ENCODE results near the gene ATM.
"Not testable (repeated sequence)": the region's sequence is repeated elsewhere in the genome, so short reads cannot be mapped to it uniquely, and the experiment has no call there.

Gene ATM

DNA sequence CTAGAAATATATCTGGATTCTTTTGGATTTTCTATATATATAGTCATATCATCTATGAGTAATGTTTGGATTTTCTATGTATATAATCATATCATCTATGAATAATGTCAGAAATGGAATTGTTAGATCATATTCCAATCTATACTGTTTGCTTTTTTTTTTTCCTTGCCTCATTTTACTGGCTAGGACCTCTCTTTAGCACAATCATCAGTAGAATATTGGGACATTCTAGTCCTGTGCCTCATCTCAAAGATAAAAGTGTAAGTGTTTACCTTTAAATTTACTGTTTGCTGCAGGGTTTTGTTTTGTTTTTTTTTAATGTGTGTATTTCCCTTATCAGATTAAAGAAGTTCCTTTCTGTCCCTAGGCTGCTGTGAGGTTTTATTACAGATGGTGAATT lies 147.4 kb downstream of the ATM start:
- Histone ChIP-seq H2AK5ac (ENCODE audit: low read length, severe bottlenecking) (no peak overlapping the region), H3K36me3 (ENCODE audit: control insufficient read depth in 1 of 2, insufficient read depth in 2 of 2, low read depth in 1 of 2, low read length in 2 of 2) (peaks cover 0 to 34% of the 10 kb centered on the region in 2 experiments), H3K9me3 (ENCODE audit: control insufficient read depth, low read length) (peaks cover 3% of the 10 kb centered on the region), H4K91ac (ENCODE audit: low read length) (no peak overlapping the region), H3K14ac (ENCODE audit: low read length in 2 of 2) (no peak overlapping the region), H3K23ac (ENCODE audit: low read length in 2 of 2) (no peak overlapping the region), H3K27ac (ENCODE audit: low read length, poor library complexity, severe bottlenecking) (no peak overlapping the region), H3K4ac (ENCODE audit: low read depth in 1 of 2, low read length in 2 of 2) (no peak overlapping the region), H3K79me1 (replicated peaks; ENCODE audit: low read length, poor library complexity, severe bottlenecking) (no peaks in the 10 kb centered on the region), H3K4me2 (ENCODE audit: low read length, poor library complexity, severe bottlenecking) (no peak overlapping the region), H3K4me1 (ENCODE audit: control insufficient read depth, insufficient read depth, low read depth, low read length) (no peaks in the 10 kb centered on the region), H4K8ac (ENCODE audit: low read length) (no peak overlapping the region), H2BK5ac (ENCODE audit: low read depth, low read length, poor library complexity, severe bottlenecking) (no peak overlapping the region), H3K27me3 (ENCODE audit: control insufficient read depth in 1 of 2, insufficient read depth in 1 of 2, low read length in 2 of 2) (no peaks in the 10 kb centered on the region), H3K9ac (ENCODE audit: low read length) (no peak overlapping the region), H3K4me3 (ENCODE audit: insufficient read depth in 1 of 2, low read depth in 1 of 2, low read length in 2 of 2) (no peak overlapping the region), H2BK120ac (ENCODE audit: low read depth, low read length) (no peak overlapping the region), H2AFZ (ENCODE audit: low read depth, low read length) (no peak overlapping the region), H2BK12ac (ENCODE audit: low read length in 2 of 2) (no peak overlapping the region), H3K18ac (ENCODE audit: low read depth in 1 of 2, low read length in 2 of 2) (no peak overlapping the region), H2BK15ac (ENCODE audit: low read depth, poor library complexity, severe bottlenecking) (no peak overlapping the region)
- DNase-seq = no peak

DNA sequence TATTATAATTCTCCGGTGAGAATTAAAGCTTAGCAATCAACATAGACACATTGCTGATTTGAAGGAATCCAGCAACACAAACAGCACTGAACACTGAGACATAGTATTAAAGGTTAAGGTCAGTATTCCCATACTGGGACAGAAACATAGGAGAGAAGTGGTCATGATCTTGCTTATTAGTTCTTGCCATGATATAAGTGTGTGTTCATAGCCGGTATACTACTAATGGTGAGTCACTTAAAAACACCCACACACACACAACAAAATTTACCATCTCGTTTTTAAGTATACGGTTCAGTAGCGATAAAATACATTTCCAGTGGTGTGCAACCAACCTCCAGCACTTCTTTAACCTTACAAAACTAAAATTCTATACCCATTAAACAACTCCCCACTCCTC lies 148.1 kb downstream of the ATM start:
- H3K36me3 ChIP-seq (ENCODE audit: control insufficient read depth in 1 of 2, insufficient read depth in 2 of 2, low read depth in 1 of 2, low read length in 2 of 2) = peaks cover 0 to 28% of the 10 kb centered on the region in 2 experiments
- no peak overlapping the region for H4K91ac ChIP-seq (ENCODE audit: low read length)
- no peaks in the 10 kb centered on the region for H3K4me1 ChIP-seq (ENCODE audit: control insufficient read depth, insufficient read depth, low read depth, low read length)
- no peak overlapping the region for H2BK15ac ChIP-seq (ENCODE audit: low read depth, poor library complexity, severe bottlenecking)
- no peak overlapping the region for H3K4me2 ChIP-seq (ENCODE audit: low read length, poor library complexity, severe bottlenecking)
- DNase-seq = no peak
- no peak overlapping the region for H2BK5ac ChIP-seq (ENCODE audit: low read depth, low read length, poor library complexity, severe bottlenecking)
- 71% methylated on average over 4 of the region's 5 CpGs for WGBS
- no peaks in the 10 kb centered on the region for H3K27me3 ChIP-seq (ENCODE audit: control insufficient read depth in 1 of 2, insufficient read depth in 1 of 2, low read length in 2 of 2)
- H3K9me3 ChIP-seq (ENCODE audit: control insufficient read depth, low read length) = peaks cover 3% of the 10 kb centered on the region
- H3K27ac ChIP-seq (ENCODE audit: low read length, poor library complexity, severe bottlenecking) = no peak overlapping the region
- H3K14ac ChIP-seq (ENCODE audit: low read length in 2 of 2) = no peak overlapping the region
- H4K8ac ChIP-seq (ENCODE audit: low read length) = no peak overlapping the region
- H3K79me1 ChIP-seq (replicated peaks; ENCODE audit: low read length, poor library complexity, severe bottlenecking) = no peaks in the 10 kb centered on the region
- no peak overlapping the region for H2AK5ac ChIP-seq (ENCODE audit: low read length, severe bottlenecking)
- H3K18ac ChIP-seq (ENCODE audit: low read depth in 1 of 2, low read length in 2 of 2) = no peak overlapping the region
- no peak overlapping the region for H2AFZ ChIP-seq (ENCODE audit: low read depth, low read length)
- H3K4ac ChIP-seq (ENCODE audit: low read depth in 1 of 2, low read length in 2 of 2) = no peak overlapping the region
- H3K9ac ChIP-seq (ENCODE audit: low read length) = no peak overlapping the region
- H3K23ac ChIP-seq (ENCODE audit: low read length in 2 of 2) = no peak overlapping the region
- no peak overlapping the region for H2BK12ac ChIP-seq (ENCODE audit: low read length in 2 of 2)
- no peak overlapping the region for H3K4me3 ChIP-seq (ENCODE audit: insufficient read depth in 1 of 2, low read depth in 1 of 2, low read length in 2 of 2)
- no peak overlapping the region for H2BK120ac ChIP-seq (ENCODE audit: low read depth, low read length)

GRCh38 chr11:108373505-108373904 lies 150.6 kb downstream of the ATM start:
- H3K23ac ChIP-seq (ENCODE audit: low read length in 2 of 2); H2AK5ac ChIP-seq (ENCODE audit: low read length, severe bottlenecking); H3K9me3 ChIP-seq (ENCODE audit: control insufficient read depth, low read length); H4K8ac ChIP-seq (ENCODE audit: low read length); H3K18ac ChIP-seq (ENCODE audit: low read depth in 1 of 2, low read length in 2 of 2); H3K9ac ChIP-seq (ENCODE audit: low read length); H3K79me1 ChIP-seq (replicated peaks; ENCODE audit: low read length, poor library complexity, severe bottlenecking); H3K14ac ChIP-seq (ENCODE audit: low read length in 2 of 2); H2BK15ac ChIP-seq (ENCODE audit: low read depth, poor library complexity, severe bottlenecking); H3K4me1 ChIP-seq (ENCODE audit: control insufficient read depth, insufficient read depth, low read depth, low read length); DNase-seq; H3K4ac ChIP-seq (ENCODE audit: low read depth in 1 of 2, low read length in 2 of 2); H2BK5ac ChIP-seq (ENCODE audit: low read depth, low read length, poor library complexity, severe bottlenecking); H3K4me3 ChIP-seq (ENCODE audit: insufficient read depth in 1 of 2, low read depth in 1 of 2, low read length in 2 of 2); H2AFZ ChIP-seq (ENCODE audit: low read depth, low read length); H3K27ac ChIP-seq (ENCODE audit: low read length, poor library complexity, severe bottlenecking); H3K4me2 ChIP-seq (ENCODE audit: low read length, poor library complexity, severe bottlenecking); H2BK12ac ChIP-seq (ENCODE audit: low read length in 2 of 2); H2BK120ac ChIP-seq (ENCODE audit: low read depth, low read length); H4K91ac ChIP-seq (ENCODE audit: low read length); H3K27me3 ChIP-seq (ENCODE audit: control insufficient read depth in 1 of 2, insufficient read depth in 1 of 2, low read length in 2 of 2): not testable (repeated sequence)
- peaks cover 0 to 14% of the 10 kb centered on the region in 2 experiments for H3K36me3 ChIP-seq (ENCODE audit: control insufficient read depth in 1 of 2, insufficient read depth in 2 of 2, low read depth in 1 of 2, low read length in 2 of 2)
- WGBS = 97% methylated on average over 24 of the region's 24 CpGs

DNA sequence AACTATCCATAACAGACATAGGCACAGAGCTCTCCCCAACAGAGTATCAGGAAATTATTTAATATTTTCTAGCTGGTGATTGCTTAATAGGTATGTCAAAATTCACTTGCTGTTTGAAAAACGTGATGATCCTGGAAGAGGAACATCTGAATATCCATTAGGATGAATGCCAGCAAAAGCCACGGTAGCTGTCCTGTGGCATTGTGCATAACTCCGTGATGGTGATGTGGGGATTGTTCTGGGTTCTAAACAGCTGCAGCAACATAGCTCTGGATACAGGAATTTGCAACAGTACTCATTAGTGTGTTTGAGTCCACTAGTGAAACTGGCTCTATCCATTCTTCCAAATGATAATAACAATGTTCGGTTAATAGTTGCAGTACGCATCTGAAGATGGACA lies 165.7 kb downstream of the ATM start:
- Histone ChIP-seq H2BK12ac (ENCODE audit: low read length in 2 of 2) (no peak overlapping the region), H3K36me3 (ENCODE audit: control insufficient read depth in 1 of 2, insufficient read depth in 2 of 2, low read depth in 1 of 2, low read length in 2 of 2) (no peaks in the 10 kb centered on the region), H3K9ac (ENCODE audit: low read length) (no peak overlapping the region), H2AK5ac (ENCODE audit: low read length, severe bottlenecking) (no peak overlapping the region), H2BK15ac (ENCODE audit: low read depth, poor library complexity, severe bottlenecking) (no peak overlapping the region), H2AFZ (ENCODE audit: low read depth, low read length) (no peak overlapping the region), H3K27ac (ENCODE audit: low read length, poor library complexity, severe bottlenecking) (no peak overlapping the region), H3K4me3 (ENCODE audit: insufficient read depth in 1 of 2, low read depth in 1 of 2, low read length in 2 of 2) (no peak overlapping the region), H3K18ac (ENCODE audit: low read depth in 1 of 2, low read length in 2 of 2) (no peak overlapping the region), H3K4me2 (ENCODE audit: low read length, poor library complexity, severe bottlenecking) (no peak overlapping the region), H3K4me1 (ENCODE audit: control insufficient read depth, insufficient read depth, low read depth, low read length) (no peaks in the 10 kb centered on the region), H3K4ac (ENCODE audit: low read depth in 1 of 2, low read length in 2 of 2) (no peak overlapping the region), H3K27me3 (ENCODE audit: control insufficient read depth in 1 of 2, insufficient read depth in 1 of 2, low read length in 2 of 2) (no peaks in the 10 kb centered on the region), H2BK5ac (ENCODE audit: low read depth, low read length, poor library complexity, severe bottlenecking) (no peak overlapping the region), H3K9me3 (ENCODE audit: control insufficient read depth, low read length) (no peaks in the 10 kb centered on the region), H4K8ac (ENCODE audit: low read length) (no peak overlapping the region), H3K79me1 (replicated peaks; ENCODE audit: low read length, poor library complexity, severe bottlenecking) (no peaks in the 10 kb centered on the region), H3K23ac (ENCODE audit: low read length in 2 of 2) (no peak overlapping the region), H4K91ac (ENCODE audit: low read length) (no peak overlapping the region), H3K14ac (ENCODE audit: low read length in 2 of 2) (no peak overlapping the region), H2BK120ac (ENCODE audit: low read depth, low read length) (no peak overlapping the region)
- no peak for DNase-seq
- 82% methylated on average over 5 of the region's 5 CpGs for WGBS
